GM12875 (cell line): ENCODE measurements around the gene FSTL4.

Experiments
- H3K4me3 ChIP-seq: one replicate; pipeline ENCODE4 v1.5.1; 2011; ENCODE audit warnings: low read depth, low read length, control low read depth
- TF ChIP-seq, protein P1 (sequence below): IDR thresholded peaks from 2 replicates; pipeline ENCODE4 v1.5.1; 2011; ENCODE audit warnings: low read depth, mild to moderate bottlenecking, control low read depth, inconsistent platforms, low read length, moderate library complexity, borderline replicate concordance; ENCODE audit not compliant: insufficient read depth

FSTL4 gene

DNA sequence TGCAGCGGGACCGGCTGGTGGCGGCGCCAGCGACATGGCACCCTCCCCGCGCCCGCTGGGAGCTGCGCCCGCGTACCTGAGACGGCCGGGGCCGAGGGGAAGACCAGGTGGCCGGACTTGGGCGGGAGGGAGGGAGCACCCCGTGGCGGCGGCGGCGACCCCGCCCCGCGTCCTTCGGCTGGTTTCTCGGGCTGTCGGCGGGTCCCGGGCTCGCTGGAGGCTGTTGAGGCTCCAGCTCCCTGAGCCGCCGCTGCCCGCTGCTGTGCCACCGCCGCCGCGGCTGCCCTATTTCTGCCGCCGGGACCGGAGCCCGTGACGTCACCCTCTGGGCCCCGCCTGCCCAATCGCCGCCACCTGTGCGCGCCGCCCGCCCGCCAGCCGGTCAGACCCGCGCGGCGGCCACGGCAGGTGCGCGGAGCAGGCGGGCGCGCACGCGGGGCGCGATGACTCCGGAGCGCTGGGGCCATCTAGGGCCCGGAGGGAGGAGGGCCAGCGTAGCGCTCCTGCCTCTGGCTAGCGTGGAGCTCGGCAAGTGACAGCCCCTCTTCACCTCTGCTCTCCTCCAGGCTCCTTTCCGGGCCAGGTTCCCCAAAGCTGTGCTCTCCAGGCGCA lies at the start of gene FSTL4:
Gene FSTL4 (minus strand): TSS at position 293 of the 612 bp plus-strand sequence.
- TF ChIP-seq, protein P1, sequence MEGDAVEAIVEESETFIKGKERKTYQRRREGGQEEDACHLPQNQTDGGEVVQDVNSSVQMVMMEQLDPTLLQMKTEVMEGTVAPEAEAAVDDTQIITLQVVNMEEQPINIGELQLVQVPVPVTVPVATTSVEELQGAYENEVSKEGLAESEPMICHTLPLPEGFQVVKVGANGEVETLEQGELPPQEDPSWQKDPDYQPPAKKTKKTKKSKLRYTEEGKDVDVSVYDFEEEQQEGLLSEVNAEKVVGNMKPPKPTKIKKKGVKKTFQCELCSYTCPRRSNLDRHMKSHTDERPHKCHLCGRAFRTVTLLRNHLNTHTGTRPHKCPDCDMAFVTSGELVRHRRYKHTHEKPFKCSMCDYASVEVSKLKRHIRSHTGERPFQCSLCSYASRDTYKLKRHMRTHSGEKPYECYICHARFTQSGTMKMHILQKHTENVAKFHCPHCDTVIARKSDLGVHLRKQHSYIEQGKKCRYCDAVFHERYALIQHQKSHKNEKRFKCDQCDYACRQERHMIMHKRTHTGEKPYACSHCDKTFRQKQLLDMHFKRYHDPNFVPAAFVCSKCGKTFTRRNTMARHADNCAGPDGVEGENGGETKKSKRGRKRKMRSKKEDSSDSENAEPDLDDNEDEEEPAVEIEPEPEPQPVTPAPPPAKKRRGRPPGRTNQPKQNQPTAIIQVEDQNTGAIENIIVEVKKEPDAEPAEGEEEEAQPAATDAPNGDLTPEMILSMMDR, result no peak
- H3K4me3 ChIP-seq, result no peak within 1 kb of the TSS

DNA sequence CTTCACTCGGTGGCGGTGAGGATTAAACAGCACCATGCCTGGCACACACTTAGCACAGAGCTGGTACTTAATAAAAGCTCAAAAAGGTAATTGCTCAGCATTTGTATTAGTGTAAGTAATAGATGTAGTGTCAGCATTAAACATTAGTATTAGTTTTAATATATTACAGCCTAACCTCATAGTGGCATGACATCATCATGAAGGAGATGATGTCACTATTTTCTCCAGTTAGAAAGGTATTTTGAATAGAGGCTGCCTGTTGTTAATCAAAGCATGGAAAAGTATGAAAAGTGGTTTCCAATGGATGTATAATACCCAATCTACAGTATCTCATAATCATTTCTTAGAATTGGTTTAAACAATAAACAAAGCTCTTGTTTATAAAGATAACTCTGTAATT lies 49.0 kb upstream of the FSTL4 start:
- TF ChIP-seq, protein P1, result no peak
- no peak overlapping the region for H3K4me3 ChIP-seq

- TF ChIP-seq, protein P1, result no peak
- H3K4me3 ChIP-seq, result no peak overlapping the region
These were observed 46.0 kb upstream of the FSTL4 start for GRCh38 chr5:133658327-133658726.

- TF ChIP-seq, protein P1, result no peak
- H3K4me3 ChIP-seq, result no peak overlapping the region
These were observed 44.7 kb upstream of the FSTL4 start for GRCh38 chr5:133657036-133657435.

- no peak overlapping the region for H3K4me3 ChIP-seq
- TF ChIP-seq, protein P1, result no peak
These were observed 43.6 kb upstream of the FSTL4 start for GRCh38 chr5:133655966-133656365.

GRCh38 chr5:133653760-133654049 lies 41.4 kb upstream of the FSTL4 start:
- TF ChIP-seq, protein P1, result no peak
- no peak overlapping the region for H3K4me3 ChIP-seq

- TF ChIP-seq, protein P1, result no peak
- no peak overlapping the region for H3K4me3 ChIP-seq
These were observed 40.8 kb upstream of the FSTL4 start for GRCh38 chr5:133652951-133653759.
